HCT116 (cell line): Measurements from ENCODE around the gene CYP2A6. TPM values are rescaled to one million over a fixed set of nuclear protein-coding genes. Genes with fewer than 3 reads are reported as not detected.

Experiments used
- ATAC-seq: fragments of 200-7000 bp; cut with Tn5 transposase; 2 replicates; pipeline ENCODE4 v1.9.1; 2020; ENCODE audit warnings: mild to moderate bottlenecking, moderate library complexity
- BruUV-seq: library from RNA; stranded (reverse); fragments of 400-500 nt; replicated peaks from 2 replicates; lab custom pipeline; 2021; lab: Mats Ljungman, UMichigan
- CTCF ChIA-PET: fragments of 300-600 bp; sonication (Branson Sonifier 250); formaldehyde crosslinking; loops from one replicate; lab custom pipeline; 2021; ENCODE audit warnings: antibody characterized with exemption; lab: Charles Lee
- POLR2A ChIA-PET: fragments of 300-600, 350-600 bp; sonication (Branson Sonifier 250); formaldehyde crosslinking; loops from one replicate; lab custom pipeline; 2021; ENCODE audit warnings: antibody characterized with exemption; lab: Charles Lee
- RAD21 ChIA-PET, 2 experiments: fragments of 300-600 bp; sonication (Branson Sonifier 250); formaldehyde crosslinking; loops; one replicate each; lab custom pipeline; 2023; ENCODE audit warnings: low total read pairs in 2 of 2; ENCODE audit not compliant: uncharacterized antibody in 2 of 2, unreplicated experiment in 2 of 2, low non-redundant PET in 1 of 2; lab: Charles Lee
- DNase-seq: peaks from one replicate; pipeline ENCODE4 v3.0.0-alpha.2; 2010; ENCODE audit warnings: low read depth, low spot score
- H2AFZ ChIP-seq: fragments of 200-600 bp; shearing (Covaris generic), sonication (generic); 2 replicates; pipeline ENCODE4 v1.6.1; 2017; ENCODE audit warnings: low read depth, mixed run types, mixed read lengths, antibody characterized with exemption, low read length; ENCODE audit not compliant: poor library complexity, severe bottlenecking
- H3K27ac ChIP-seq: 2 replicates; pipeline ENCODE4 v1.5.1; 2012; ENCODE audit warnings: low read depth, low read length
- H3K27me3 ChIP-seq: fragments of 200-600 bp; sonication (generic); 2 replicates; pipeline ENCODE4 v1.6.1; 2016; ENCODE audit warnings: mixed run types, low read length, mixed read lengths; ENCODE audit not compliant: insufficient read depth
- H3K36me3 ChIP-seq, 2 experiments: fragments of 200-500 bp in 1 of 2; fragments of 200-600 bp in 1 of 2; sonication (Bioruptor generic) in 1 of 2; sonication (generic) in 1 of 2; 2 replicates each; pipeline versions ENCODE4 v1.5.1 to v1.6.1; 2014 to 2016; ENCODE audit warnings: low read length in 2 of 2, inconsistent platforms in 1 of 2, mixed read lengths in 1 of 2, mixed run types in 1 of 2; ENCODE audit not compliant: insufficient read depth in 2 of 2, control insufficient read depth in 1 of 2
- H3K4me1 ChIP-seq, 2 experiments: fragments of 200-600 bp in 1 of 2; sonication (generic) in 1 of 2; 2 replicates each; pipeline versions ENCODE4 v1.5.1 to v1.6.1; 2012 to 2017; ENCODE audit warnings: low read length in 2 of 2, inconsistent platforms in 1 of 2, mild to moderate bottlenecking in 1 of 2, mixed read lengths in 1 of 2, mixed run types in 1 of 2, moderate library complexity in 1 of 2; ENCODE audit not compliant: insufficient read depth in 2 of 2, control insufficient read depth in 1 of 2
- H3K4me2 ChIP-seq: fragments of 200-600 bp; sonication (generic); 2 replicates; pipeline ENCODE4 v1.6.1; 2017; ENCODE audit warnings: mixed run types, low read length, mixed read lengths
- H3K4me3 ChIP-seq, 2 experiments: fragments of 200-600 bp in 1 of 2; sonication (generic) in 1 of 2; replicated peaks in 1 of 2; 2 replicates each; pipeline ENCODE4 v1.5.1; 2011 to 2016; ENCODE audit warnings: low read length in 2 of 2, control low read depth in 1 of 2, low read depth in 1 of 2, mild to moderate bottlenecking in 1 of 2, mixed read lengths in 1 of 2, mixed run types in 1 of 2
- H3K79me2 ChIP-seq: fragments of 200-600 bp; sonication (generic); 2 replicates; pipeline ENCODE4 v1.6.1; 2017; ENCODE audit warnings: mild to moderate bottlenecking, mixed run types, low read length, moderate library complexity, mixed read lengths; ENCODE audit not compliant: insufficient read depth
- H3K9ac ChIP-seq: fragments of 200-600 bp; sonication (generic); 2 replicates; pipeline ENCODE4 v1.6.1; 2016; ENCODE audit warnings: low read length, mixed read lengths
- H3K9me2 ChIP-seq: fragments of 200-600 bp; sonication (generic), shearing (Covaris generic); 2 replicates; pipeline ENCODE4 v1.6.1; 2017; ENCODE audit warnings: mixed run types, mild to moderate bottlenecking, moderate library complexity; ENCODE audit not compliant: insufficient read depth
- H3K9me3 ChIP-seq, 2 experiments: fragments of 200-500 bp in 1 of 2; fragments of 200-600 bp in 1 of 2; sonication (Bioruptor generic) in 1 of 2; sonication (generic) in 1 of 2; 2 replicates each; pipeline ENCODE4 v1.6.1; 2014 to 2017; ENCODE audit warnings: low read length in 2 of 2, mixed read lengths in 2 of 2, inconsistent platforms in 1 of 2, low read depth in 1 of 2, mild to moderate bottlenecking in 1 of 2, mixed run types in 1 of 2, moderate library complexity in 1 of 2; ENCODE audit not compliant: control insufficient read depth in 1 of 2, insufficient read depth in 1 of 2
- H4K20me1 ChIP-seq: fragments of 200-600 bp; sonication (generic), shearing (Covaris generic); 2 replicates; pipeline ENCODE4 v1.6.1; 2017; ENCODE audit warnings: mixed run types, mild to moderate bottlenecking, moderate library complexity; ENCODE audit not compliant: insufficient read depth
- CEBPB ChIP-seq: IDR thresholded peaks from 2 replicates; pipeline ENCODE4 v1.6.1; 2012; ENCODE audit warnings: low read depth
- EZH2phosphoT487 ChIP-seq: fragments of 200-600 bp; IDR thresholded peaks from 2 replicates; pipeline ENCODE4 v1.6.1; 2018; ENCODE audit warnings: antibody characterized with exemption, borderline replicate concordance
- JUND ChIP-seq: IDR thresholded peaks from 2 replicates; pipeline ENCODE4 v1.6.1; 2012
- POLR2AphosphoS5 ChIP-seq: IDR thresholded peaks from 2 replicates; pipeline ENCODE4 v1.6.1; 2011; ENCODE audit warnings: mild to moderate bottlenecking, low read depth, low read length, moderate library complexity
- SP1 ChIP-seq: IDR thresholded peaks from 2 replicates; pipeline ENCODE4 v1.6.1; 2012; ENCODE audit warnings: low read depth
- ZFX ChIP-seq: fragments of 450-650 bp; IDR thresholded peaks from 2 replicates; pipeline ENCODE4 v1.6.1; 2017
- intact Hi-C: fragments of 100-400 bp; cut with micrococcal nuclease; formaldehyde crosslinking; loops from 2 replicates; pipeline ENCODE4 v1.10.0; 2022
- total RNA-seq: library from RNA; stranded (reverse); gene quantifications from one replicate; pipeline ENCODE4 v1.2.1, GENCODE V29; 2021; ENCODE audit not compliant: unreplicated experiment
- TF ChIP-seq, protein P1 (sequence below): IDR thresholded peaks from 2 replicates; pipeline ENCODE4 v1.6.1; 2011; ENCODE audit warnings: mild to moderate bottlenecking, low read length, moderate library complexity; ENCODE audit not compliant: insufficient replicate concordance; ENCODE audit errors: extremely low read depth
- TF ChIP-seq, protein P2 (sequence below): IDR thresholded peaks from 2 replicates; pipeline ENCODE4 v1.6.1; 2012

CYP2A6 gene
- total RNA-seq, 1 experiment from 2014 or later, result 0.57 TPM

DNA sequence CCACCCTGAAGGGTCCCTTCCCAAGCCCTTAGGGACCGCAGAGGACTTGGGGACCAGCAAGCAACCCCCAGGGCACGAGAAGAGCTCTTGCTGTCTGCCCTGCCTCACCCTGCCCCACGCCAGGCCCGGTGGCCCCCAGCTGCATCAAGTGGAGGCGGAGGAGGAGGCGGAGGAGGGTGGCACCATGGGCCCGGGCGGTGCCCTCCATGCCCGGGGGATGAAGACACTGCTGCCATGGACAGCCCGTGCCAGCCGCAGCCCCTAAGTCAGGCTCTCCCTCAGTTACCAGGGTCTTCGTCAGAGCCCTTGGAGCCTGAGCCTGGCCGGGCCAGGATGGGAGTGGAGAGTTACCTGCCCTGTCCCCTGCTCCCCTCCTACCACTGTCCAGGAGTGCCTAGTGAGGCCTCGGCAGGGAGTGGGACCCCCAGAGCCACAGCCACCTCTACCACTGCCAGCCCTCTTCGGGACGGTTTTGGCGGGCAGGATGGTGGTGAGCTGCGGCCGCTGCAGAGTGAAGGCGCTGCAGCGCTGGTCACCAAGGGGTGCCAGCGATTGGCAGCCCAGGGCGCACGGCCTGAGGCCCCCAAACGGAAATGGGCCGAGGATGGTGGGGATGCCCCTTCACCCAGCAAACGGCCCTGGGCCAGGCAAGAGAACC lies 49.8 kb downstream of the CYP2A6 start (continued):
- TF ChIP-seq POLR2AphosphoS5, result no peak

DNA sequence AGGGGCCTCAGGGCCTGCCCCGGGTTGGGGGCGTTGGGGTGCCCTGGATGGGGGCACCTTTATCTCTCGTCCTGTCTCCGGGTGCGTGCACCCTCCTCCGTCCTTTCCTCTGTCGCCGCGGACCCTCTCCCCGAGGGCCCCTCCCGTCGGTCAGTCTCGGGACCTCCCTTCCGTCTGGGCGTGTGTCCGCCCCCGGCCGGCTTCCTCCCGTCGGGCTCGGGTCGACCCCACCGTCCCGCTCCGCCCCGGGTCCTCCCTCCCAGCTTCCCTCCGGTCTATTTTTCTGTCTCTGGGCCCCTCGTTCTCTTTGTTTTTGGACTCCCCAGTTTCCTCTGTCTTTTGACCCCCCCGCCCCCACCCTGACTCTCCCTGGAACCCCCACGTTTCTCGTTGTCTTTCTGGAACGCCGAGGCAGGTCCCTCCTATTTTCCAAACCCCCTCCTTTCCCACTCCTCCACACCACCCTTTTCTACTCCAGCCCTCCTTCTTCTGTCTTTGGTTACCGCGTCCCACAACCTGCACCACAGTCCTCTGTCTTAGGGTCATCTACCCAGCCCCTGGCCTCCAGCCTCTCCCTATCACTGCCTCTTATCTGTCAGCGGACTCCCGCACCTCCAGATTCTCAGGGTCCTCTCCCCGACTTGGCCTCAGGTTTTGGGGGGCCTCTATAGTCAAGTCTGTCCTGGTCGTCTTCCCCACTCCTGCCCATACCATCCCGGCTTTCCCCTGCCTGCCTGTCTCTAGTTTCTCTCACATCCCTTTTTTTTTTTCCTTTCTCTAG lies 50.5 kb downstream of the CYP2A6 start:
- CTCF ChIA-PET, result interaction anchor here (1.1 to 1.2 kb wide), 2 partner anchors 165 to 205 kb away, joined by 3 read pairs; no protein-coding TSS in a partner anchor
- RAD21 ChIA-PET, result no interaction called here
- no peak overlapping the region for H2AFZ ChIP-seq
- no peaks in the 10 kb centered on the region for H3K27me3 ChIP-seq
- POLR2A ChIA-PET, result interaction anchor here (1.8 to 2.3 kb wide), 2 partner anchors 22 to 49 kb away, joined by 8 to 19 read pairs; partner anchors contain the start of genes ACTMAP and RAB4B
- no peaks in the 10 kb centered on the region for H4K20me1 ChIP-seq
- ATAC-seq, result peak; percentile 8
- H3K9me2 ChIP-seq, result no peaks in the 10 kb centered on the region
- H3K9me3 ChIP-seq, result no peaks in the 10 kb centered on the region
- no peak for DNase-seq
- peak overlapping the region; percentile 92 for H3K9ac ChIP-seq
- H3K4me2 ChIP-seq, result peak overlapping the region; percentile 90
- H3K36me3 ChIP-seq, result peaks cover 10 to 23% of the 10 kb centered on the region in 2 experiments; a peak in 3 of 4 replicates
- peaks cover 14 to 49% of the 10 kb centered on the region in 2 experiments for H3K4me1 ChIP-seq
- peak overlapping the region; percentile 88 for H3K4me3 ChIP-seq
- peaks cover 55% of the 10 kb centered on the region for H3K79me2 ChIP-seq
- intact Hi-C loops, result loop anchor here (2.0 to 5.0 kb wide), 2 partner anchors 49 to 82 kb away; partner anchors contain the start of genes ACTMAP, COQ8B, ITPKC and SNRPA
- H3K27ac ChIP-seq, result peak overlapping the region; percentile 90
- TF ChIP-seq, protein P1, sequence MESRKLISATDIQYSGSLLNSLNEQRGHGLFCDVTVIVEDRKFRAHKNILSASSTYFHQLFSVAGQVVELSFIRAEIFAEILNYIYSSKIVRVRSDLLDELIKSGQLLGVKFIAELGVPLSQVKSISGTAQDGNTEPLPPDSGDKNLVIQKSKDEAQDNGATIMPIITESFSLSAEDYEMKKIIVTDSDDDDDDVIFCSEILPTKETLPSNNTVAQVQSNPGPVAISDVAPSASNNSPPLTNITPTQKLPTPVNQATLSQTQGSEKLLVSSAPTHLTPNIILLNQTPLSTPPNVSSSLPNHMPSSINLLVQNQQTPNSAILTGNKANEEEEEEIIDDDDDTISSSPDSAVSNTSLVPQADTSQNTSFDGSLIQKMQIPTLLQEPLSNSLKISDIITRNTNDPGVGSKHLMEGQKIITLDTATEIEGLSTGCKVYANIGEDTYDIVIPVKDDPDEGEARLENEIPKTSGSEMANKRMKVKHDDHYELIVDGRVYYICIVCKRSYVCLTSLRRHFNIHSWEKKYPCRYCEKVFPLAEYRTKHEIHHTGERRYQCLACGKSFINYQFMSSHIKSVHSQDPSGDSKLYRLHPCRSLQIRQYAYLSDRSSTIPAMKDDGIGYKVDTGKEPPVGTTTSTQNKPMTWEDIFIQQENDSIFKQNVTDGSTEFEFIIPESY, result no peak
- TF ChIP-seq EZH2phosphoT487 (no peak), CEBPB (no peak), SP1 (no peak), ZFX (0 out of 2 replicates have a peak, but pooled peaks have one; percentile 47), JUND (no peak)
- TF ChIP-seq, protein P2, sequence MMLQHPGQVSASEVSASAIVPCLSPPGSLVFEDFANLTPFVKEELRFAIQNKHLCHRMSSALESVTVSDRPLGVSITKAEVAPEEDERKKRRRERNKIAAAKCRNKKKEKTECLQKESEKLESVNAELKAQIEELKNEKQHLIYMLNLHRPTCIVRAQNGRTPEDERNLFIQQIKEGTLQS, result no peak
- no TSS peak for BruUV-seq
